HCT116 (cell line): ENCODE data around the gene ABHD18.

Experiments
- CTCF ChIP-seq, 3 experiments: fragments of 200-600 bp in 1 of 3; sonication (generic) in 1 of 3; IDR thresholded peaks in 2 of 3; conservative IDR thresholded peaks in 1 of 3; 2 replicates each; pipeline ENCODE4 v1.5.1; 2012 to 2017; ENCODE audit warnings: low read depth in 2 of 3, low read length in 2 of 3, antibody characterized with exemption in 1 of 3, borderline replicate concordance in 1 of 3, control low read depth in 1 of 3, mild to moderate bottlenecking in 1 of 3, mixed read lengths in 1 of 3, mixed run types in 1 of 3, moderate library complexity in 1 of 3; ENCODE audit not compliant: insufficient read depth in 1 of 3
- EZH2 ChIP-seq: fragments of 200-600 bp; sonication (generic); IDR thresholded peaks from 2 replicates; pipeline ENCODE4 v1.6.1; 2017; ENCODE audit warnings: antibody characterized with exemption, mixed run types
- EZH2phosphoT487 ChIP-seq: fragments of 200-600 bp; IDR thresholded peaks from 2 replicates; pipeline ENCODE4 v1.6.1; 2018; ENCODE audit warnings: antibody characterized with exemption, borderline replicate concordance
- POLR2A ChIP-seq: IDR thresholded peaks from 2 replicates; pipeline ENCODE4 v1.7.0; 2011; ENCODE audit warnings: borderline replicate concordance; ENCODE audit not compliant: insufficient read depth, insufficient read length; ENCODE audit errors: extremely low read depth
- REST ChIP-seq: IDR thresholded peaks from 2 replicates; pipeline ENCODE4 v1.6.1; 2012; ENCODE audit warnings: low read depth
- TCF7L2 ChIP-seq: IDR thresholded peaks from 2 replicates; pipeline ENCODE4 v1.7.0; 2011; ENCODE audit warnings: borderline replicate concordance, inconsistent platforms; ENCODE audit not compliant: insufficient read depth, insufficient read length; ENCODE audit errors: extremely low read depth
- YY1 ChIP-seq: IDR thresholded peaks from 2 replicates; pipeline ENCODE4 v1.6.1; 2011; ENCODE audit warnings: low read length, low read depth, moderate library complexity, mild to moderate bottlenecking; ENCODE audit not compliant: insufficient replicate concordance; ENCODE audit errors: extremely low read depth
- ZBTB33 ChIP-seq: IDR thresholded peaks from 2 replicates; pipeline ENCODE4 v1.6.1; 2011; ENCODE audit warnings: mild to moderate bottlenecking, low read length, moderate library complexity; ENCODE audit not compliant: insufficient replicate concordance; ENCODE audit errors: extremely low read depth

- TF ChIP-seq POLR2A = no peak
- TF ChIP-seq REST = no peak
- no peak for TF ChIP-seq EZH2
- TF ChIP-seq YY1 = no peak
- no peak for TF ChIP-seq EZH2phosphoT487
- no peak for TF ChIP-seq CTCF (IDR thresholded peaks at IDR 0.05 in 2 of 3, conservative IDR thresholded peaks at IDR 0.05 in 1 of 3; ENCODE audit: borderline replicate concordance in 1 of 3, insufficient read depth in 1 of 3, low read depth in 2 of 3, low read length in 2 of 3)
- no peak for TF ChIP-seq ZBTB33
- no peak for TF ChIP-seq TCF7L2
These were observed 27.9 kb downstream of the ABHD18 start for GRCh38 chr4:127993151-127993550.
